ENCODE data around the gene HENMT1.
"Not testable (repeated sequence)": the region's sequence is repeated elsewhere in the genome, so short reads cannot be mapped to it uniquely, and the experiment has no call there.

HENMT1 gene

GRCh38 chr1:108691128-108691941 is 30.4 kb upstream of the HENMT1 start:
- H3K9ac ChIP-seq (ENCODE audit: low read length): peak overlapping the region; percentile 97
- peak overlapping the region in 1 of 2 experiments; percentile 48 for H3K18ac ChIP-seq (ENCODE audit: low read depth in 1 of 2, low read length in 2 of 2)
- H2AFZ ChIP-seq (ENCODE audit: low read depth, low read length): peak overlapping the region; percentile 37
- no peak for DNase-seq
- H3K4me1 ChIP-seq (ENCODE audit: control insufficient read depth, insufficient read depth, low read depth, low read length): no peaks in the 10 kb centered on the region
- no peak overlapping the region for H2AK5ac ChIP-seq (ENCODE audit: low read length, severe bottlenecking)
- H3K4ac ChIP-seq (ENCODE audit: low read depth in 1 of 2, low read length in 2 of 2): peak overlapping the region in 1 of 2 experiments; percentile 55
- peak overlapping the region; percentile 27 for H4K8ac ChIP-seq (ENCODE audit: low read length)
- no peak overlapping the region for H3K27ac ChIP-seq (ENCODE audit: low read length, poor library complexity, severe bottlenecking)
- no peaks in the 10 kb centered on the region for H3K27me3 ChIP-seq (ENCODE audit: control insufficient read depth in 1 of 2, insufficient read depth in 1 of 2, low read length in 2 of 2)
- H3K79me1 ChIP-seq (replicated peaks; ENCODE audit: low read length, poor library complexity, severe bottlenecking): peaks cover 7% of the 10 kb centered on the region
- no peaks in the 10 kb centered on the region for H3K9me3 ChIP-seq (ENCODE audit: control insufficient read depth, low read length)
- peak overlapping the region; percentile 74 for H2BK5ac ChIP-seq (ENCODE audit: low read depth, low read length, poor library complexity, severe bottlenecking)
- no peak overlapping the region for H2BK15ac ChIP-seq (ENCODE audit: low read depth, poor library complexity, severe bottlenecking)
- peak overlapping the region; percentile 52 for H2BK120ac ChIP-seq (ENCODE audit: low read depth, low read length)
- peak overlapping the region; percentile 93 to 99 for H3K4me3 ChIP-seq (ENCODE audit: insufficient read depth in 1 of 2, low read depth in 1 of 2, low read length in 2 of 2)
- WGBS: 27% methylated on average over 9 of the region's 12 CpGs
- H3K36me3 ChIP-seq (ENCODE audit: control insufficient read depth in 1 of 2, insufficient read depth in 2 of 2, low read depth in 1 of 2, low read length in 2 of 2): peaks cover 0 to 10% of the 10 kb centered on the region in 2 experiments
- H3K4me2 ChIP-seq (ENCODE audit: low read length, poor library complexity, severe bottlenecking): peak overlapping the region; percentile 80
- H4K91ac ChIP-seq (ENCODE audit: low read length): no peak overlapping the region
- no peak overlapping the region for H3K14ac ChIP-seq (ENCODE audit: low read length in 2 of 2)
- H2BK12ac ChIP-seq (ENCODE audit: low read length in 2 of 2): no peak overlapping the region
- H3K23ac ChIP-seq (ENCODE audit: low read length in 2 of 2): no peak overlapping the region

- WGBS: 95% methylated on average over 1 of the region's 2 CpGs
- Histone ChIP-seq H3K9me3 (ENCODE audit: control insufficient read depth, low read length) (no peaks in the 10 kb centered on the region), H3K27me3 (ENCODE audit: control insufficient read depth in 1 of 2, insufficient read depth in 1 of 2, low read length in 2 of 2) (peaks cover 0 to 4% of the 10 kb centered on the region in 2 experiments), H3K23ac (ENCODE audit: low read length in 2 of 2) (no peak overlapping the region), H2AK5ac (ENCODE audit: low read length, severe bottlenecking) (no peak overlapping the region), H2BK5ac (ENCODE audit: low read depth, low read length, poor library complexity, severe bottlenecking) (no peak overlapping the region), H2BK15ac (ENCODE audit: low read depth, poor library complexity, severe bottlenecking) (no peak overlapping the region), H3K36me3 (ENCODE audit: control insufficient read depth in 1 of 2, insufficient read depth in 2 of 2, low read depth in 1 of 2, low read length in 2 of 2) (no peaks in the 10 kb centered on the region), H2BK120ac (ENCODE audit: low read depth, low read length) (no peak overlapping the region), H3K4me3 (ENCODE audit: insufficient read depth in 1 of 2, low read depth in 1 of 2, low read length in 2 of 2) (no peak overlapping the region), H3K18ac (ENCODE audit: low read depth in 1 of 2, low read length in 2 of 2) (no peak overlapping the region), H3K79me1 (replicated peaks; ENCODE audit: low read length, poor library complexity, severe bottlenecking) (peaks cover 5% of the 10 kb centered on the region), H3K4me2 (ENCODE audit: low read length, poor library complexity, severe bottlenecking) (no peak overlapping the region), H3K9ac (ENCODE audit: low read length) (no peak overlapping the region), H4K8ac (ENCODE audit: low read length) (no peak overlapping the region), H4K91ac (ENCODE audit: low read length) (no peak overlapping the region), H3K14ac (ENCODE audit: low read length in 2 of 2) (no peak overlapping the region), H2AFZ (ENCODE audit: low read depth, low read length) (no peak overlapping the region), H2BK12ac (ENCODE audit: low read length in 2 of 2) (no peak overlapping the region), H3K4ac (ENCODE audit: low read depth in 1 of 2, low read length in 2 of 2) (no peak overlapping the region), H3K27ac (ENCODE audit: low read length, poor library complexity, severe bottlenecking) (no peak overlapping the region), H3K4me1 (ENCODE audit: control insufficient read depth, insufficient read depth, low read depth, low read length) (no peaks in the 10 kb centered on the region)
- DNase-seq: no peak
These were observed 25.9 kb upstream of the HENMT1 start for GRCh38 chr1:108686614-108687313.

GRCh38 chr1:108685529-108685928 is 24.6 kb upstream of the HENMT1 start:
- no peak overlapping the region for H3K4me2 ChIP-seq (ENCODE audit: low read length, poor library complexity, severe bottlenecking)
- H3K4me1 ChIP-seq (ENCODE audit: control insufficient read depth, insufficient read depth, low read depth, low read length): no peaks in the 10 kb centered on the region
- H3K14ac ChIP-seq (ENCODE audit: low read length in 2 of 2): no peak overlapping the region
- H2AK5ac ChIP-seq (ENCODE audit: low read length, severe bottlenecking): no peak overlapping the region
- no peak overlapping the region for H2BK15ac ChIP-seq (ENCODE audit: low read depth, poor library complexity, severe bottlenecking)
- no peak overlapping the region for H3K18ac ChIP-seq (ENCODE audit: low read depth in 1 of 2, low read length in 2 of 2)
- H3K36me3 ChIP-seq (ENCODE audit: control insufficient read depth in 1 of 2, insufficient read depth in 2 of 2, low read depth in 1 of 2, low read length in 2 of 2): no peaks in the 10 kb centered on the region
- H2BK5ac ChIP-seq (ENCODE audit: low read depth, low read length, poor library complexity, severe bottlenecking): no peak overlapping the region
- DNase-seq: no peak
- no peak overlapping the region for H2AFZ ChIP-seq (ENCODE audit: low read depth, low read length)
- no peak overlapping the region for H3K4me3 ChIP-seq (ENCODE audit: insufficient read depth in 1 of 2, low read depth in 1 of 2, low read length in 2 of 2)
- no peak overlapping the region for H3K9ac ChIP-seq (ENCODE audit: low read length)
- H2BK12ac ChIP-seq (ENCODE audit: low read length in 2 of 2): no peak overlapping the region
- peaks cover 0 to 4% of the 10 kb centered on the region in 2 experiments for H3K27me3 ChIP-seq (ENCODE audit: control insufficient read depth in 1 of 2, insufficient read depth in 1 of 2, low read length in 2 of 2)
- no peak overlapping the region for H3K23ac ChIP-seq (ENCODE audit: low read length in 2 of 2)
- no peak overlapping the region for H3K27ac ChIP-seq (ENCODE audit: low read length, poor library complexity, severe bottlenecking)
- no peak overlapping the region for H4K8ac ChIP-seq (ENCODE audit: low read length)
- H3K4ac ChIP-seq (ENCODE audit: low read depth in 1 of 2, low read length in 2 of 2): no peak overlapping the region
- H2BK120ac ChIP-seq (ENCODE audit: low read depth, low read length): no peak overlapping the region
- no peak overlapping the region for H4K91ac ChIP-seq (ENCODE audit: low read length)
- 100% methylated on average over 1 of the region's 1 CpG for WGBS
- H3K9me3 ChIP-seq (ENCODE audit: control insufficient read depth, low read length): no peaks in the 10 kb centered on the region
- no peaks in the 10 kb centered on the region for H3K79me1 ChIP-seq (replicated peaks; ENCODE audit: low read length, poor library complexity, severe bottlenecking)

GRCh38 chr1:108681701-108682100 is 20.8 kb upstream of the HENMT1 start:
- H3K27ac ChIP-seq (ENCODE audit: low read length, poor library complexity, severe bottlenecking); H3K23ac ChIP-seq (ENCODE audit: low read length in 2 of 2); H2AK5ac ChIP-seq (ENCODE audit: low read length, severe bottlenecking); H3K27me3 ChIP-seq (ENCODE audit: control insufficient read depth in 1 of 2, insufficient read depth in 1 of 2, low read length in 2 of 2); H2BK15ac ChIP-seq (ENCODE audit: low read depth, poor library complexity, severe bottlenecking); H2BK120ac ChIP-seq (ENCODE audit: low read depth, low read length); DNase-seq; H3K4ac ChIP-seq (ENCODE audit: low read depth in 1 of 2, low read length in 2 of 2); H2BK5ac ChIP-seq (ENCODE audit: low read depth, low read length, poor library complexity, severe bottlenecking); H3K14ac ChIP-seq (ENCODE audit: low read length in 2 of 2); H3K4me2 ChIP-seq (ENCODE audit: low read length, poor library complexity, severe bottlenecking); H2AFZ ChIP-seq (ENCODE audit: low read depth, low read length); H3K36me3 ChIP-seq (ENCODE audit: control insufficient read depth in 1 of 2, insufficient read depth in 2 of 2, low read depth in 1 of 2, low read length in 2 of 2); H3K4me1 ChIP-seq (ENCODE audit: control insufficient read depth, insufficient read depth, low read depth, low read length); H3K9me3 ChIP-seq (ENCODE audit: control insufficient read depth, low read length); H3K18ac ChIP-seq (ENCODE audit: low read depth in 1 of 2, low read length in 2 of 2); H4K8ac ChIP-seq (ENCODE audit: low read length); H3K4me3 ChIP-seq (ENCODE audit: insufficient read depth in 1 of 2, low read depth in 1 of 2, low read length in 2 of 2); H3K9ac ChIP-seq (ENCODE audit: low read length); H3K79me1 ChIP-seq (replicated peaks; ENCODE audit: low read length, poor library complexity, severe bottlenecking); H2BK12ac ChIP-seq (ENCODE audit: low read length in 2 of 2); H4K91ac ChIP-seq (ENCODE audit: low read length): not testable (repeated sequence)
- 83% methylated on average over 4 of the region's 4 CpGs for WGBS
